Occipital lobe (tissue), 2 donors: ENCODE data around the gene SULT4A1. TPM values are rescaled to one million over a fixed set of nuclear protein-coding genes. Genes with fewer than 3 reads are reported as not detected.

Experiments
- DNase-seq: peaks from one replicate; lab custom pipeline; 2025; lab: John Stamatoyannopoulos, UW
- total RNA-seq: library from RNA; depleted of rRNA; stranded (reverse); fragments of >200 nt; gene quantifications from one replicate; pipeline ENCODE4 v1.2.3, GENCODE V29; 2014

Gene SULT4A1
- total RNA-seq, 1 donor from 2014 or later = 51.6 TPM

DNA sequence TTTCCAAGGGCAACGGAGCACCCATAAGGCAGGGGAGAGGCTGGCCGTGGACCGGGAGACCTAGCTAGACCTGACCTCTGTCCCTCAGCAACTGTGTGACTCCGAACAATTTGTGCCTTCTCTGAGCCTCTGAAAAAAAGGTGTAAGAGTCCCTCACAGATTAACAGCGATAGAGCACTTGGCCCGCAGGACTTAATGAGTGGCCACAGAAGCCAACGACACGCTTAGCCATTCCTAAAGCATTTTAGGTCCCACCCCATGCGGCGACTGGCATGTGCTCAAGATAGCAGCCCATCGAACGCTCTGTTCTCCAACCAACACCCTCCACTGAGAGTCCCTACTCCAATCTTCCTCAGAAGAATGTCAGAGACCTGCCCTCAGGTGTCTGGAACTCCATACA, 1.5 kb downstream of the SULT4A1 start:
- DNase-seq = no peak

DNA sequence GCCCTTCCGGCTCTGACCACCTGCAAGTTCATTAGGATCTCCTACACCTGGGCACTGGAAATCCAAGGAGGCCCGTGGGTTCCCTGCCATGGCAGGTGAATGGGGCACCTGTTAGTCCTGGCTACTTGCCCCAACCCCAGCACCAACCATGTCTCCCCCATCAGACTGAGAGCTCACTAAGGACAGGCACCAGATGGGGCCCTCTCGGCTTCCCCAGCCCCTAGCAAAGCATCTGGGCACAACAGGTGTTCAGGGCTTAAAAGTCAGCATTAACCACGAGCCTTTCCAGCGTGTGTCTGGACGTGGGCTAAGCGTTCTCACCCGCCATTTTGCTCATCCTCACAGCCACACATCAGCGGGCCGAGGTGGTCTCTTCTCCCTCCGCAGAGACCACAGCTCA, 2.2 kb downstream of the SULT4A1 start:
- no peak for DNase-seq

- no peak for DNase-seq
These were observed 2.7 kb downstream of the SULT4A1 start for GRCh38 chr22:43859621-43860020.

DNA sequence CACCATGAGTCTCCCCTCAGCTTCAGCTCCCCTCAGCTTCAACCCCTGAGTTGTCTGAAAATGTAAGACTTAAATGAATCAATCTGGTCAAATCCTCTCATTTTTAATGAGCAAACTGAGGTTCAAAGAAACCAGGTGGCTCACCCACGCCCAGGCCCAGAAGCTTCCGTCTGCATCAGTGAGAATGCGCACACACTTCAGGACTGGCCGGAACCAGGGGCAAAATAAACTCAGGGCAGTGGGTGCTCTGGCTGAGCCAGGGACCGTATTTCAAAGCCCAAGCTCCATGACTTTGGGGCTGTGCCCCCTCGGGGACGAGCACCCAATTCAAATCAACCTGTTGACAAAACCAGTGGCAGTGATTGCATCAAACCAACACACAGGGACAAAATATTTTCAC, 3.1 kb downstream of the SULT4A1 start:
- DNase-seq = no peak

- no peak for DNase-seq
These were observed 4.0 kb downstream of the SULT4A1 start for GRCh38 chr22:43858156-43858895.

DNA sequence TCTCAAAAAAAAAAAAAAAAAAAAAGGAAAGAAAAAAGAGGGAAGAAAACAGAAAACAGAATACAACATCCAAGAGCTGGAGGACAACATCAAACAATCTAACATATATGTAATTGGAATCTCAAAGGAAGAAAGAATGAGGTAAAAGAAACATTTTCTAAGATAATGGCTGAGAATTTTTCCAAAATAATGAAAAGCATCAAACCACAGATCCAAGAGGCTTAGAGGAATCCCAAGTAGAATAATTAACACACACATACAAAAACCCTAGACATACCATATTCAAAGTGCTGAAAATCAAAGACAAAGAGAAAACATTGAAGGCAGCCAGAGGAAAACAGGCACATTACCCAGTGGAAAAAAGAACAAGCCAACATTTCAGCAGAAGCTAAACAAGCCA, 4.9 kb downstream of the SULT4A1 start:
- DNase-seq = no peak

DNA sequence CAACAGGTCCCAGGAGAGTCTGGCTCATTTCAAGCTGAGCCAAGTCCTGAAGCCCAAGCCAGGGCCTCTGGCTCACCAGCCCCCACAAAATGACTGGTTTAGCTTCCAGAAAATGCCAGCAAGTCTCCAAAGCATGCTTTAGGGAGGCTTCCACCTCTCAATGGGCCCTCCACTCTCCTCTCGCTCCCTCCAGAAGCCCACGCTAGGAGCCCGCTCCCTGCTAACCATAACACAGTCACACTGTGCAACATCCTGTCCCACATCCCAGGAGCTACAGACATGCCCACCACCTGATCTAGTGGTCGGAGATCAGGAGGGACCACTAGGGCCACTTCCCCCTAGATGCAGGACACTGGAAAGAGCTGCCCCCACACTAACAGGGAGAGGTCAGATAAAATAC, 6.9 kb downstream of the SULT4A1 start:
- no peak for DNase-seq

DNA sequence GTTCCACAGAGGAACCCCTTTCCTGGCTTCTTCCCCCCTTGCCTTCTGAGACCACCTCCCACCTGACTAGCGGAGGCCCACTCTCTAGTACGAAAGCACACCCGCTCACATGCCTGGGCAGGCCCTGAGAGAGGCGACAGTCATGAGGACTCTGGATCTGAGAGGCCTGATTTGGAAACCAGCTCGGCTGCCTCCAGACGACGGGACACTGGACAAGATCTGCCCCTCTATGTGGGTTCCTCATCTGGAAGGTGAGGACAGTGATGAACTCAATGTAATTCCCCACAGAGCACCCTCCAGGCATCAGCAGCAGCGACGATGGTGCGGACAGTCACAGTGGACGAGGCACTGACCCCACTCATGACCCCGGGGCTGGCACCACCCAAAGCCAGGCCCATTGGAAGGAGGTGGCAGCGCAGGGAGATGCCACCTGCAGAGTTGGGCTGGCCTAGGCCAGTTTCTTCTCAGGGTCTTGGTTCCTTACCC, 7.5 kb downstream of the SULT4A1 start:
- DNase-seq = no peak

DNA sequence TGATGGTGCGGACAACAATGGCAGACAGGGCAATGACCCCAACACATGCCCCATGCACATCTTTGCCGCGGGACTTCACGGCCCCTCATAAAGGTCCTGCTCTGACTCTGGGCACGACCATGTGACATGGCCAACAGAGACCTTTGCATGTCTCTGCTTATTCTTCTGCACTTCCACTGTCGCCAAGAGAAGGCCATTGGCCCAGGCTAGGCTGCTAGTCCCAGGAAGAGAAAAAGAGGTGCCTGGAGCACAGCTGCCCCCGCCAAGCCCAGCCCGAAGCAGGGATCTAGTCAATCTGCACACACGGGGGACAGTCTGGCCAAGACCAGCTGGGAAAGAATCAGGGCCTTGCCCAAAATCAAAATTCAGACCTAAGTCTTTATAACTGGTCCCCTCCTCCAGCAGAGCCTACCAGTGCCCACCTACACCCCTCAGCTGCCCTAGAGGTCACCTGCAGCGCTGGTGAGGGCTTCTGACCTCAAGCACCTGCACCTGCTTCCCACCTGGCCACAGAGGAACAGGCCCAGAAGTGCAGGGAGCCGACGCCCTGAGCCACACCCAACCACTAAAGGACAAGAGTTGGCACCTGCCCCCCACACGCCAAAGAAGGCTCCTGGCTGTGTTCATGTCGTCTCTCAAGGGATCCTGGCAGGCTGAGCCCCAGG, 8.1 kb downstream of the SULT4A1 start:
- no peak for DNase-seq

GRCh38 chr22:43853328-43853931, 8.9 kb downstream of the SULT4A1 start:
- no peak for DNase-seq

DNA sequence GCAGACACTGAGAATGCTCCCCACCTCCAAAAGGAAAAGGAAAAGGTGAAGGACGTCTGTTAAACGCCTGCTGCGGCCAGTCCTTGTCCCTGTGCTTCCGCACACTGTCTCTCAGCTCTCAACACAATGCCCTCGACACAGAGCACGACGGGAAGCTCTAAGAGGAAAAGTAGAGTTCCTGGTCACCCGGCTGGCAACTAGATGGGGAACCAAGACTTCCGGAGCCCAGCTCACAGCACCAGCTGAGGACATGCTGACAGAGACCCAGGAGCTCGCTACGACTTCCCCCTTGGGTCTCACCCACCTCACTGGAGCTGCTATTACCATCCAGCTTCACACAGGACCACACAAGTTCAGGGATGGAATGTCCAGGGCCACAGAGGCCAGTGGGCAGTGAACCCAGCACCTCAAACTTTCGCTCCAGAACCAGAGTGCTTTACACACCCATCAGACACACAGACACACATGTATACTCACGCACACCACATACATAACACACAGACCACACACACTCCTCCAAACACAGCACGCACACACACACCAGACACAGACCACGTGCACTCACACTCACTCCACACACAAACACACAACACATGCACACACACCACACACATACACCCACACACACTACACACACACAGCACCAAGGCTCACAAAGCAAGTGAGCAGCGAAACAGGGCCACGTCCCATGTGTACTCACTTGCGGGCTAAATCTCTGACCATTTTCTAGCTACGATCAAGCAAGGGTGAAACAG, 9.6 kb downstream of the SULT4A1 start:
- DNase-seq = no peak

DNA sequence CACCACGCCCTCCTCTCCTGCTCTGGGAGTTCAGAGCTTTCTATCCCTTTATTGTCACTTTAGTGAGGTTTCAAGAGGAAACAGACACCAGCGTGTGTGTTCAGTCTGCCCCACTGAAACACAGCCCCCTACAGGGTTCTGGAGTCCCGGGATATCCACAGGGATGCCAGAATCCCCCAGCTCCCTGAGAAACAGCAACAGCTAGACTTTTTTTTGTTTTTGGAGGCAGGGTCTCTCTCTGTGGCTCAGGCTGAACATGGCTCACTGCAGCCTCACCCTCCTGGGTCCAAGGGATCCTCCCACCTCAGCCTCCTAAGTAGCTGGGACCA, 10.4 kb downstream of the SULT4A1 start:
- no peak for DNase-seq

DNA sequence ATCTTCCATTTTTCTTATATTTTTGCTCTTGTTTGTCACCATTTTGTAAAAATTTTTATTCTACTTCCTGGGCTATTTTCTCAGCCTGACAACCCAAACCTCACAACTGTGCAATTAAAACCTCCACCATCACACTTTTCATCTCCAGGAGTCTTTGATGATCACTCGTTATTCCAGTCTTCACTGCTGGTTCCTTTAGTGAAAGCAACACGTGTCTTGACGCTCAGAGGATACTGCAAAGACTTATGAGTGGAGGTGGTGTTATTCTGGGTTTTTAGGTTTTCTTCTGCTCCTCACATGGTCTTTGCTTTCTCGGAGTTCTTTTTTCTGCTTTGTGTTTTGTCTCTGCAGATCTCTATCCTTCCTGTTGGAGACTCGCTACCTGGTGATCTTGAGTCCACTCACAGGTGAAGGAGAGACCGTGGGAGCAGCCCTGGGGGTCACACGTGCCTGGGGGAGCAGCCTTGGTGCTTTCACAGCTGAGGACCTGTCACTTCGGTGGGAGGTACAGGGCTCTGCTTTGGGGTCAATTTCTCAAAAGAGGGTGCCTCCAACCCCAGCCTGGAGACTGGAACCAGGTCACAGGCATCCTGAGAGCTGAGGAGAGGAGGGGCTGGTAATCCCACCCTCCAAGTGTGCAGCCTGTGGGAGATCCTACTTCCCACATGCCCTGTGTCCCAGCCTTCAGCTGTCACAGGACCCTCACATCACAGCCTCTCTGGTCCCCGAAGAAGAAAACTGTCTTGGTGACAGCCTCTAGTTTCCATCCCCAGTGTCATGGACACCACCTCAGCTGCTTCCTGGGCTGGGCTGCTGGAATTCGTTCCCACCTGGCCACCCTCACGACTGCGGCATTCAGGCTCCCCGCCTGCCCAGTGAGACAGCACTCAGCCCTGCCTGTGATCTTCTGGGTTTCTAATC, 11.0 kb downstream of the SULT4A1 start:
- no peak for DNase-seq

DNA sequence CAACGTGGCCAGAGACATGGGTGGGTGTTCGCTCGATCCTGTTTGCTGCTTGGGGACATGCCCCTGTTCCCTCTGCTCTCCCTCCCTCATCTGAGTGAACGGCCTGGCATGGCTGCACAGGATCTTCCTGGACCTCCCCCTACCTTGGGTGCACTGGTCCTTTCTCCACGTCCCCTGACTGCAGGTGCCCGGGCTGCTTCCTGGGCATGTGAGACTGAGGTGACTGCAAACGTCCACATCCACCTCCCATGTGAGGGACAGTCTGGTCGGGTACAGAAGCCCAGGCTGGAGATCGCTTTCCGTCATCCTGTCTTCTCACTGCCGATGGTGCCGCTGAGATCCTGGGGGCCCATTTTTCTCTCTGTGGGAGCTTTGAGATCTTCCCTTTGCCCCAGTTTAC, 11.8 kb downstream of the SULT4A1 start:
- DNase-seq = no peak

DNA sequence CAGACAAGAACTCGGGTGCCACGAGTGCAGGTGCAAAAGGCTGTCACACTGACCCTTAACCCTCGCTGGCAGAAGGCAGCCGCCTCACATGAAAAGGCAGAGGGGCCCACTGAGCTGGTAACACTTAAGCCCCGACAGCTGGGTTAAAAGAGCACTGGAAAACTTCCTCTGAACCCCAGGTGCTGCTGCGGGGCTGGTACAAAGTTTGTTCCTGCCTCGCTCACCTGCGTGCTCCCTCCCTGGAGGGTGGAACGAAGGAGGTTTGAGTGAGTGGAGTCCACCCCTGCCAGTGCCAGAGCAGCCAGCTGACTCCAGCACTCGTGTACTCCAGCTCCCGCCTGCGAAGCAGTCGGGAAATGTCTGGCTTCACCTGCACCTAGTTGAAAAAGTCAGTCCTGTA, 12.6 kb downstream of the SULT4A1 start:
- DNase-seq = no peak

DNA sequence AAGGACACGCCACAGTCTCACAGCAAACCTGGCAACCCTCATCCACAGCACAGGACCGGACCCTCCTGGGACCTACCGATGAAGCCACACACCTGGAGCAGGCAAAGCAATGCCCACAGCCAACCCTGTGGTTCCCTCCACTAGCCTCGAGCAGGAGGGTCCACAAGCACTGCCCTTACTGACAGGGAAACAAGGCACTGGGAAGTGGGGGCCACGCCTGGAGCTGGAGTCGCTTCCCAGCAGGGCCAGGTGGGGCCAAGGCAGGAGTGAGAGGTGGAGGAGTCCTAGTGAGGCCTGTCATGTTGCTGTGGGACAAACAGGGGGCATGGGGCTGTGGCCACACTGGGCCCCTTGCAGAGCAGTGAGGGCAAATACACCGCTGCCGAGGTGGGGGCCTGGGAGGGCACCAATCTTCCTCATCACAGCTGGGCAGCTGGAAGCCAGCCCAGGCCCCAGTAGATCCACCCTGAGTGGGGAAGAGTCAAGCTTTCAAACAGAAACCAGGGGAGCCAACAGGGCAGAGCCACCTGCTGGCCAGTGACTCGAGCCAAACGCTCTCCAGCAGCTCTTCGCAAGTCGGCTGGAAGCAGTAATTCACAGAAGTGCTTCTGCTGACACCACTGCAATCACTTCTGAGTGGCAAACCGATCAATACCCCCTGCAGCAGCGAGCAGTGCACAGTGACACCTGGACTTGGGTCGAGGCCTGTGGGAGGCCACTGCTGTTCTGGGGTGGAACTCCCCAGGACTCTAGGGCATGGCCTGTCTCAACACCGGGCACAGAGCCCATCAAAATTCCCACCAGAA, 13.7 kb downstream of the SULT4A1 start:
- DNase-seq = no peak

DNA sequence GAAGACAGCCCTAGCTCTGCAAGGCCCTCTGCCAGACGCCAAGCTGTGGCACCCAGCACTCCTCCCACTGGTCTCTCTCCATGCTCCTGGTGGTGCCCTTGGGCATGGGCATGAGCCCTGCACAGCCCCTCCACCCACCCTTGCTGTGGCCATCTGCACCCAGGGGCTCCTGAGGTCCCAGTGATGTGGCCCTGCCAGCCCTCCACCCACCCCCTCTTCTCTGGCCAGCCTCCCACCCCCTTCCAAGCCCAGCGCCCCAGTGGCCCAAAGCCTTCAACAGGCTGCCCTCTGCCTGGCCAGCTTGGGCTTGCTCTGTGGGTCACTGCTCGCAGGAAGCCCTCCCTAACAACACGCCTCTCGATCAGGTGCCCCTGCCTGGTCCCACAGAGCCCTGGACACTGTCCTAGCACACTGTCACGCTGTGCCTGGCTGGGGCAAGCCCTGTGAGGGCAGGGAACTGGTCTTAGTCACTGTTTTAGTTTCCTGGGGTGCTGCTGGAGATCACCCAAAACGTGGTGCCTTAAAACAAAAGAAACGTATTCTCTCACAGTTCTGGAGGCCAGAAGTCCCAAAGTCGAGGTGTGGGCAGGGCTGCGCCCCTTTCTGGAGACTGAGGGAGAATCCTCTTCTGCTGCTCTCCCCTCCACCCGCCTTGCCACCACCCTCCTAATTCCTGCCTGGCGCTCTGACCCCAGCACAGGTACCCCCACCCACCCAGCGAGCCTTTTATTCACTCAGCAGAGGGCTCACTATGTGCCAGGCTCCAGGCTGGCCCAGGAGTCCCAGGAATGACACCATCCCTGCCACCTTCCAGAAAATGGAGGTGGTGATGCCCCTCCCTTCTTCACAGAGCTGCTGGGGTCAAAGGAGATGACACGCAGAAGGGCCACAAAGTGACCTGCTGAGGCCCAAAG, 14.7 kb downstream of the SULT4A1 start:
- DNase-seq = no peak

DNA sequence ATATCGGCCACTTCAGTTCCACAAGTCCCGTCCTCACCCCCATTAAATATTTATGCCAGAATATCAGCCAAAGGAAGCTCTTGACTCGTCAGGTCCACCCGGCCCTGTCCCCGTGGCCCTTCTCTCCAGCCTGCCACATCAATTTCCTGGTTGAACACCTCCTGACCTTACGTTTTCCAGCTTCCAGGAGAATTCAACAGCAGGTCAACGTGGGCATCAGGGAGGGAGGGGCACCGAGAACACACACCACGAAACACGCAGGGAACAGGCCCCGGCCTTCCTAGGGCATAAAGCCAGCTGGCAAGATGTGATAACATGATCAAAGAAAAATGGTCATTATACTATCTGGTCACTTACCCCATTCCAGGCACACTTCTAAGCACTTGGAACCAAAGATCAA, 15.3 kb downstream of the SULT4A1 start:
- DNase-seq = no peak

GRCh38 chr22:43845981-43846380, 16.3 kb downstream of the SULT4A1 start:
- no peak for DNase-seq
